SU-DHL-6 (cell line): ENCODE results near the gene NLRP1.

Experiments
- H2AFZ ChIP-seq: fragments of 200-600 bp; sonication (generic); 2 replicates; pipeline ENCODE4 v1.6.1; 2014; ENCODE audit warnings: low read depth, mild to moderate bottlenecking, moderate library complexity, mixed read lengths, antibody characterized with exemption, low read length; ENCODE audit not compliant: severe bottlenecking
- H3F3A ChIP-seq: fragments of 200-600 bp; shearing (Covaris generic); 2 replicates; pipeline ENCODE4 v1.6.0; 2016; ENCODE audit warnings: antibody characterized with exemption, mild to moderate bottlenecking; ENCODE audit not compliant: insufficient read depth
- H3K27ac ChIP-seq: fragments of 200-600 bp; sonication (generic); 2 replicates; pipeline ENCODE4 v1.5.1; 2016; ENCODE audit warnings: low read depth, mild to moderate bottlenecking, low read length, moderate library complexity, mixed read lengths
- H3K27me3 ChIP-seq: fragments of 200-600 bp; sonication (generic), shearing (Covaris generic); 2 replicates; pipeline ENCODE4 v1.6.0; 2014; ENCODE audit warnings: mild to moderate bottlenecking, low read length
- H3K36me3 ChIP-seq: fragments of 200-600 bp; sonication (generic); 2 replicates; pipeline ENCODE4 v1.6.1; 2014; ENCODE audit warnings: mild to moderate bottlenecking, low read length, mixed read lengths
- H3K4me2 ChIP-seq: fragments of 300-600, 200-600 bp; shearing (Covaris generic), sonication (generic); 2 replicates; pipeline ENCODE4 v1.6.0; 2014; ENCODE audit warnings: low read length, low read depth, mild to moderate bottlenecking; ENCODE audit not compliant: poor library complexity, severe bottlenecking
- H3K4me3 ChIP-seq: fragments of 200-600 bp; sonication (generic); 2 replicates; pipeline ENCODE4 v1.5.1; 2014; ENCODE audit warnings: antibody characterized with exemption, low read length, mild to moderate bottlenecking, mixed read lengths; ENCODE audit not compliant: insufficient read depth, poor library complexity, severe bottlenecking
- H3K79me2 ChIP-seq: fragments of 200-600 bp; sonication (generic); 2 replicates; pipeline ENCODE4 v1.6.1; 2014; ENCODE audit warnings: mild to moderate bottlenecking, low read length, moderate library complexity; ENCODE audit not compliant: insufficient read depth
- H3K9ac ChIP-seq: fragments of 200-600 bp; sonication (generic); 2 replicates; pipeline ENCODE4 v1.7.0; 2014; ENCODE audit warnings: mild to moderate bottlenecking, low read length
- H3K9me2 ChIP-seq: fragments of 200-600 bp; sonication (generic); replicated peaks from 2 replicates; pipeline ENCODE4 v1.6.1; 2014; ENCODE audit warnings: low read length; ENCODE audit not compliant: insufficient read depth
- H3K9me3 ChIP-seq: fragments of 200-600 bp; sonication (generic); 2 replicates; pipeline ENCODE4 v1.6.1; 2014; ENCODE audit warnings: low read length, mixed read lengths; ENCODE audit not compliant: insufficient read depth
- H4K20me1 ChIP-seq: fragments of 200-600 bp; sonication (generic); 2 replicates; pipeline ENCODE4 v1.6.1; 2014; ENCODE audit warnings: low read depth, mild to moderate bottlenecking, antibody characterized with exemption, low read length, moderate library complexity, mixed read lengths
- CTCF ChIP-seq: fragments of 200-600 bp; sonication (generic); IDR thresholded peaks from one replicate; pipeline ENCODE4 v1.5.1; 2017; ENCODE audit warnings: antibody characterized with exemption, mild to moderate bottlenecking, low read length, moderate library complexity; ENCODE audit not compliant: insufficient read depth, poor library complexity, severe bottlenecking
- EZH2phosphoT487 ChIP-seq: fragments of 200-600 bp; sonication (generic), shearing (Covaris generic); conservative IDR thresholded peaks from 2 replicates; pipeline ENCODE4 v1.6.1; 2018; ENCODE audit warnings: mild to moderate bottlenecking, antibody characterized with exemption, low read length, moderate library complexity, mixed read lengths

Gene NLRP1

GRCh38 chr17:5516060-5516792, 68.1 kb downstream of the NLRP1 start:
- Histone ChIP-seq H3K79me2 (no peaks in the 10 kb centered on the region), H3K9me3 (no peaks in the 10 kb centered on the region), H3K27ac (no peak overlapping the region), H3K36me3 (no peaks in the 10 kb centered on the region), H4K20me1 (no peaks in the 10 kb centered on the region), H3K4me3 (no peak overlapping the region), H3K9me2 (no peaks in the 10 kb centered on the region), H2AFZ (no peak overlapping the region), H3K4me2 (no peak overlapping the region), H3K9ac (no peak overlapping the region), H3F3A (no peaks in the 10 kb centered on the region), H3K27me3 (no peaks in the 10 kb centered on the region)
- no peak for TF ChIP-seq EZH2phosphoT487
- TF ChIP-seq CTCF = no peak

DNA sequence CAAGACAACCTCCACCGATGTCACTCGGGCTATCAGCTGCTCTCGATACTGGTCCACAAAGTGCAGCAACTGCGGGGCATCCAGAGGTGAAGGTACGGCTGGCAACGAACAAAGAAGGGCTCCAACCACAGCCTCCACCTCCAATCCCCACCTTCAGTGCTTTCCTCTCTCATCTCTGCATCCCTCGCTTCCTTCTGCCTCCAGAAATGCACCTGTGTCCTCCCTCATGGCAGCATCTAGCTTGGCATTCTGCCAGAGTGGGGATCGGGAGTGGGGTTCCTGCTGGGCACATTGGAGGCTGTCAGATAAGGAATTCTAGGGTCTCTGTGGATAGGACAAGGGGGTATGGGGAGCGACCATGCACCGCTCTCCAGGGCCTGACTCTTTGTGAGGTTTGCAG, 69.3 kb downstream of the NLRP1 start:
- H3K4me2 ChIP-seq = no peak overlapping the region
- H3K27me3 ChIP-seq = no peaks in the 10 kb centered on the region
- H3K4me3 ChIP-seq = no peak overlapping the region
- H3K27ac ChIP-seq = no peak overlapping the region
- no peaks in the 10 kb centered on the region for H3K9me3 ChIP-seq
- H3K9ac ChIP-seq = no peak overlapping the region
- H3K9me2 ChIP-seq = no peaks in the 10 kb centered on the region
- no peaks in the 10 kb centered on the region for H3K36me3 ChIP-seq
- H3K79me2 ChIP-seq = no peaks in the 10 kb centered on the region
- H4K20me1 ChIP-seq = no peaks in the 10 kb centered on the region
- no peaks in the 10 kb centered on the region for H3F3A ChIP-seq
- no peak overlapping the region for H2AFZ ChIP-seq
- TF ChIP-seq CTCF (no peak), EZH2phosphoT487 (no peak)

- Histone ChIP-seq H3K4me3 (no peak overlapping the region), H3K79me2 (no peaks in the 10 kb centered on the region), H3K9ac (no peak overlapping the region), H3K9me2 (no peaks in the 10 kb centered on the region), H3K27me3 (no peaks in the 10 kb centered on the region), H3K9me3 (no peaks in the 10 kb centered on the region), H4K20me1 (no peaks in the 10 kb centered on the region), H2AFZ (no peak overlapping the region), H3K4me2 (no peak overlapping the region), H3K27ac (no peak overlapping the region), H3K36me3 (no peaks in the 10 kb centered on the region), H3F3A (no peaks in the 10 kb centered on the region)
- TF ChIP-seq EZH2phosphoT487 = no peak
- no peak for TF ChIP-seq CTCF
Observed at GRCh38 chr17:5513628-5514027, 70.7 kb downstream of the NLRP1 start.
